OCI-LY7 (cell line): Measurements from ENCODE around the gene LRFN5.

Source experiments
- EZH2phosphoT487 ChIP-seq: fragments of 200-600 bp; sonication (generic); IDR thresholded peaks from 2 replicates; pipeline ENCODE4 v1.6.1; 2018; ENCODE audit warnings: low read depth, borderline replicate concordance, mild to moderate bottlenecking, mixed run types, antibody characterized with exemption, low read length, moderate library complexity, mixed read lengths
- TF ChIP-seq, protein P1 (sequence below): fragments of 200-600 bp; sonication (generic); conservative IDR thresholded peaks from 2 replicates; pipeline ENCODE4 v1.5.1; 2014; ENCODE audit warnings: mild to moderate bottlenecking, antibody characterized with exemption, low read length, moderate library complexity, mixed read lengths

DNA sequence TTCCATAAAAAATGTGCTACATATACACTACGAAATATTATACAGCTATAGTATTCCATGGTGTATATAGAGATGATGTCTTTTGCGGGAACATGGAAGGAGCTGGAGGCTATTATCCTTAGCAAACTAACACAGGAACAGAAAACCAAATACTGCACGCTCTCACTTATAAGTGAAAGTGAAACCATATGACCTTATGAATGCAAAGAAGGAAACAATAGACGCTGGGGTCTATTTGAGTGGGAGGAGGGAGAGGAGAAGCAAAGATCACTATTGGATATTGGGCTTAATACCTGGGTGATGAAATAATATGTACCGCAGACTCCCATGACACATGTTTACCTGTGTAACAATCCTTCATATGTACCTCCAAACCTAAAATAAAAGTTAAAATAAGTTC is 142.8 kb downstream of the LRFN5 start:
- TF ChIP-seq, protein P1, sequence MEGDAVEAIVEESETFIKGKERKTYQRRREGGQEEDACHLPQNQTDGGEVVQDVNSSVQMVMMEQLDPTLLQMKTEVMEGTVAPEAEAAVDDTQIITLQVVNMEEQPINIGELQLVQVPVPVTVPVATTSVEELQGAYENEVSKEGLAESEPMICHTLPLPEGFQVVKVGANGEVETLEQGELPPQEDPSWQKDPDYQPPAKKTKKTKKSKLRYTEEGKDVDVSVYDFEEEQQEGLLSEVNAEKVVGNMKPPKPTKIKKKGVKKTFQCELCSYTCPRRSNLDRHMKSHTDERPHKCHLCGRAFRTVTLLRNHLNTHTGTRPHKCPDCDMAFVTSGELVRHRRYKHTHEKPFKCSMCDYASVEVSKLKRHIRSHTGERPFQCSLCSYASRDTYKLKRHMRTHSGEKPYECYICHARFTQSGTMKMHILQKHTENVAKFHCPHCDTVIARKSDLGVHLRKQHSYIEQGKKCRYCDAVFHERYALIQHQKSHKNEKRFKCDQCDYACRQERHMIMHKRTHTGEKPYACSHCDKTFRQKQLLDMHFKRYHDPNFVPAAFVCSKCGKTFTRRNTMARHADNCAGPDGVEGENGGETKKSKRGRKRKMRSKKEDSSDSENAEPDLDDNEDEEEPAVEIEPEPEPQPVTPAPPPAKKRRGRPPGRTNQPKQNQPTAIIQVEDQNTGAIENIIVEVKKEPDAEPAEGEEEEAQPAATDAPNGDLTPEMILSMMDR, result no peak
- no peak for TF ChIP-seq EZH2phosphoT487
